Loucy (cell line): ENCODE measurements around the gene RPP25.

ENCODE experiments used
- H2AFZ ChIP-seq: fragments of 200-600 bp; sonication (generic); 2 replicates; pipeline ENCODE4 v1.6.0; 2016; ENCODE audit warnings: antibody characterized with exemption, mild to moderate bottlenecking, low read length, moderate library complexity
- H3F3A ChIP-seq: fragments of 200-600 bp; 2 replicates; pipeline ENCODE4 v1.6.0; 2016; ENCODE audit warnings: antibody characterized with exemption, low read depth, mild to moderate bottlenecking
- H3K27me3 ChIP-seq: fragments of 200-600 bp; sonication (generic); 2 replicates; pipeline ENCODE4 v1.6.1; 2014; ENCODE audit warnings: low read length, mild to moderate bottlenecking; ENCODE audit not compliant: insufficient read depth, poor library complexity, severe bottlenecking
- H3K36me3 ChIP-seq: fragments of 200-600 bp; sonication (generic); 2 replicates; pipeline ENCODE4 v1.6.1; 2016; ENCODE audit warnings: low read length; ENCODE audit not compliant: insufficient read depth
- H3K4me1 ChIP-seq: fragments of 200-600 bp; sonication (generic); 2 replicates; pipeline ENCODE4 v1.5.1; 2014; ENCODE audit warnings: low read length, mild to moderate bottlenecking; ENCODE audit not compliant: insufficient read depth, poor library complexity, severe bottlenecking
- H3K4me2 ChIP-seq: fragments of 200-600 bp; sonication (generic); 2 replicates; pipeline ENCODE4 v1.6.0; 2014; ENCODE audit warnings: antibody characterized with exemption, low read length, low read depth, mild to moderate bottlenecking; ENCODE audit not compliant: poor library complexity, severe bottlenecking
- H3K4me3 ChIP-seq: fragments of 200-600 bp; sonication (generic); 2 replicates; pipeline ENCODE4 v1.5.1; 2014; ENCODE audit warnings: low read length, mild to moderate bottlenecking, mixed read lengths; ENCODE audit not compliant: poor library complexity, severe bottlenecking
- H3K79me2 ChIP-seq: fragments of 200-600 bp; sonication (generic); 2 replicates; pipeline ENCODE4 v1.6.1; 2014; ENCODE audit warnings: low read length; ENCODE audit not compliant: insufficient read depth
- H3K9ac ChIP-seq: fragments of 200-600 bp; sonication (generic); 2 replicates; pipeline ENCODE4 v1.6.0; 2014; ENCODE audit warnings: mild to moderate bottlenecking, low read depth, low read length, moderate library complexity; ENCODE audit not compliant: poor library complexity, severe bottlenecking
- H3K9me2 ChIP-seq: fragments of 200-600 bp; sonication (generic); replicated peaks from 2 replicates; pipeline ENCODE4 v1.6.1; 2016; ENCODE audit warnings: low read depth, low read length, mixed read lengths
- H3K9me3 ChIP-seq: fragments of 200-600 bp; sonication (generic); 2 replicates; pipeline ENCODE4 v1.6.1; 2014; ENCODE audit warnings: mild to moderate bottlenecking, antibody characterized with exemption, low read length, low read depth; ENCODE audit not compliant: insufficient read depth
- H4K20me1 ChIP-seq: fragments of 200-600 bp; sonication (generic); 2 replicates; pipeline ENCODE4 v1.6.0; 2014; ENCODE audit warnings: antibody characterized with exemption, low read length, mild to moderate bottlenecking; ENCODE audit not compliant: insufficient read depth, poor library complexity, severe bottlenecking
- CTCF ChIP-seq: fragments of 200-600 bp; sonication (generic); conservative IDR thresholded peaks from 2 replicates; pipeline ENCODE4 v1.5.1; 2014; ENCODE audit warnings: mild to moderate bottlenecking, antibody characterized with exemption, low read length
- EZH2phosphoT487 ChIP-seq: fragments of 200-600 bp; IDR thresholded peaks from 2 replicates; pipeline ENCODE4 v1.6.1; 2018; ENCODE audit warnings: antibody characterized with exemption, mild to moderate bottlenecking, moderate library complexity, borderline replicate concordance

RPP25 gene

DNA sequence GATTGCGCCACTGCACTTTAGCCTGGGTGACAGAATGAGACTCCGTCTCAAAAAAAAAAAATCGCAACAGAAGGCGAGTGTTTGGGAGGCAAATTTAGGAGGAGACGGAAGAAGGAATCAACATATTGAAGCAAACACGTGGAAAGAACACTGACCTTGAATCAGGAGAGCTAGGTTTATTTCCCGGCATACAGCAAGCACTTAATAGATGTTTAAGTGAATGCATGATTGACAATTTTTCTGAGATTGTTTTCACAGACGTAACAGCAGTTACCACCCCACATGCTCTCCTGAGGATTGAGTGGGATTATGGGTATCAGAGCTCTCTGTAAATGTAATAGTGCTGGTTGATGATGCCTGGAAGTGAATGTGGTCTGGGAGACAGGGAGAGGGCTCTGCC, 5.6 kb upstream of the RPP25 start:
- Histone ChIP-seq H2AFZ (no peak overlapping the region), H3K9me2 (no peaks in the 10 kb centered on the region), H3K4me1 (peaks cover 3% of the 10 kb centered on the region), H3K36me3 (no peaks in the 10 kb centered on the region), H3K79me2 (no peaks in the 10 kb centered on the region), H3K27me3 (no peaks in the 10 kb centered on the region), H3F3A (no peaks in the 10 kb centered on the region), H3K4me2 (no peak overlapping the region), H3K4me3 (no peak overlapping the region), H4K20me1 (no peaks in the 10 kb centered on the region), H3K9ac (no peak overlapping the region), H3K9me3 (no peaks in the 10 kb centered on the region)
- no peak for TF ChIP-seq EZH2phosphoT487
- TF ChIP-seq CTCF: no peak

DNA sequence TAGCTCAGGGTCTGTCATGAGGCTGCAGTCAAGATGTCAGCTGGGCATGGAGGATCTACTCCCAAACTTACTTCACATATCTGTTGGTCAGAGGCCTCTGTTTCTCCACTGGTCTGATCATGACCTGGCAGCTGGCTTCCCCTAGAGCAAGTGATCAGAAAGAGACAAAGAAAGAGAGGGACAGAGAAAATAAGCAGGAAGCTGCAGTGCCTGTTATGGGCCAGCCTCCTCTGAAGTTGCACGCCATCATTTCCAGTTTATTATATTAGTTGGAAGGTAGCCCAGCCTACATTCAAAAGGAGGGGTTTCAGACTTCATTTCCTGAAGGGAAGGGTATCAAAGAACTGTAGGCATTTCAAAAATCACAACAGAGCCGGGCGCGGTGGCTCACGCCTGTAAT, 5.0 kb upstream of the RPP25 start:
- no peak overlapping the region for H3K4me2 ChIP-seq
- no peaks in the 10 kb centered on the region for H3K79me2 ChIP-seq
- no peaks in the 10 kb centered on the region for H3F3A ChIP-seq
- no peaks in the 10 kb centered on the region for H4K20me1 ChIP-seq
- H3K36me3 ChIP-seq: no peaks in the 10 kb centered on the region
- H3K4me3 ChIP-seq: no peak overlapping the region
- H3K9ac ChIP-seq: no peak overlapping the region
- H2AFZ ChIP-seq: peak overlapping the region; percentile 73
- no peaks in the 10 kb centered on the region for H3K9me3 ChIP-seq
- peaks cover 3% of the 10 kb centered on the region for H3K4me1 ChIP-seq
- H3K27me3 ChIP-seq: no peaks in the 10 kb centered on the region
- no peaks in the 10 kb centered on the region for H3K9me2 ChIP-seq
- no peak for TF ChIP-seq CTCF
- TF ChIP-seq EZH2phosphoT487: no peak

- TF ChIP-seq CTCF (no peak), EZH2phosphoT487 (no peak)
- no peak overlapping the region for H3K4me2 ChIP-seq
- no peaks in the 10 kb centered on the region for H3K9me2 ChIP-seq
- no peaks in the 10 kb centered on the region for H3K79me2 ChIP-seq
- no peak overlapping the region for H3K9ac ChIP-seq
- peak overlapping the region; percentile 73 for H2AFZ ChIP-seq
- H3F3A ChIP-seq: no peaks in the 10 kb centered on the region
- no peaks in the 10 kb centered on the region for H3K36me3 ChIP-seq
- H3K4me3 ChIP-seq: no peak overlapping the region
- H3K27me3 ChIP-seq: no peaks in the 10 kb centered on the region
- peaks cover 3% of the 10 kb centered on the region for H3K4me1 ChIP-seq
- H4K20me1 ChIP-seq: no peaks in the 10 kb centered on the region
- no peaks in the 10 kb centered on the region for H3K9me3 ChIP-seq
These were observed 4.5 kb upstream of the RPP25 start for GRCh38 chr15:74960995-74961588.
